Measurements from ENCODE around the gene RPS21.

- TF ChIP-seq POLR2A (IDR thresholded peaks at IDR 0.05; ENCODE audit: low read length) (no peak), GATA1 (IDR thresholded peaks at IDR 0.05; ENCODE audit: low read depth, low read length) (no peak)
These were observed 34.2 kb downstream of the RPS21 start for GRCh38 chr20:62420846-62421715.
